ENCODE results near the gene PHTF2. TPM values are rescaled to one million over a fixed set of nuclear protein-coding genes. Genes with fewer than 3 reads are reported as not detected.

PHTF2 gene
- total and polyA plus RNA-seq, 7 donors, result 16.7 to 101 (median 51.7) TPM

- ATAC-seq, result no peak
- Histone ChIP-seq H3K27me3 (ENCODE audit: insufficient read depth in 3 of 3, low read length in 2 of 3) (no peaks in the 10 kb centered on the region), H3K36me3 (ENCODE audit: insufficient read depth in 1 of 2, low read depth in 1 of 2) (peaks cover 0 to 42% of the 10 kb centered on the region in 2 donors), H3K4me3 (no peak overlapping the region), H3K27ac (no peak overlapping the region), H3K4me1 (peaks cover 8% of the 10 kb centered on the region), H3K9me3 (no peaks in the 10 kb centered on the region)
- intact Hi-C loops (cut with DNase I), result no loop called here
- DNase-seq, result no peak
- WGBS, 3 donors, result 88 to 96% (median 96%) methylated on average over 6 of the region's 6 CpGs
- TF ChIP-seq CTCF (IDR thresholded peaks at IDR 0.05), result no peak
These were observed 31.6 kb upstream of the PHTF2 start for GRCh38 chr7:77766801-77767605.

GRCh38 chr7:77770316-77770715 lies 28.3 kb upstream of the PHTF2 start:
- Histone ChIP-seq H3K9me3 (no peaks in the 10 kb centered on the region), H3K27me3 (ENCODE audit: insufficient read depth in 3 of 3, low read length in 2 of 3) (no peaks in the 10 kb centered on the region), H3K4me1 (peaks cover 4% of the 10 kb centered on the region), H3K36me3 (ENCODE audit: insufficient read depth in 1 of 2, low read depth in 1 of 2) (peaks cover 0 to 75% of the 10 kb centered on the region in 2 donors), H3K27ac (no peak overlapping the region), H3K4me3 (no peak overlapping the region)
- ATAC-seq (no peak), DNase-seq (no peak)
- intact Hi-C loops (cut with DNase I), result no loop called here
- TF ChIP-seq CTCF (IDR thresholded peaks at IDR 0.05), result no peak
- 84 to 87% (median 87%) methylated on average over 8 of the region's 8 CpGs for WGBS, 3 donors

GRCh38 chr7:77771901-77772300 lies 26.7 kb upstream of the PHTF2 start:
- Histone ChIP-seq H3K36me3 (ENCODE audit: insufficient read depth in 1 of 2, low read depth in 1 of 2) (peaks cover 0 to 73% of the 10 kb centered on the region in 2 donors), H3K4me3 (no peak overlapping the region), H3K4me1 (no peaks in the 10 kb centered on the region), H3K27me3 (ENCODE audit: insufficient read depth in 3 of 3, low read length in 2 of 3) (no peaks in the 10 kb centered on the region), H3K27ac (no peak overlapping the region), H3K9me3 (peaks cover 5% of the 10 kb centered on the region)
- intact Hi-C loops (cut with DNase I), result no loop called here
- TF ChIP-seq CTCF (IDR thresholded peaks at IDR 0.05), result no peak
- ATAC-seq (no peak), DNase-seq (no peak)

- ATAC-seq, result peak in 2 of 4 donors; percentile 56 to 66
- Histone ChIP-seq H3K9me3 (peaks cover 7% of the 10 kb centered on the region), H3K4me3 (no peak overlapping the region), H3K27me3 (ENCODE audit: insufficient read depth in 3 of 3, low read length in 2 of 3) (no peaks in the 10 kb centered on the region), H3K27ac (peak overlapping the region; percentile 27), H3K36me3 (ENCODE audit: insufficient read depth in 1 of 2, low read depth in 1 of 2) (peaks cover 0 to 66% of the 10 kb centered on the region in 2 donors), H3K4me1 (peaks cover 16% of the 10 kb centered on the region)
- no peak for DNase-seq
- intact Hi-C loops (cut with DNase I), result no loop called here
- 36 to 70% (median 42%) methylated on average over 2 of the region's 2 CpGs for WGBS, 3 donors
- no peak for TF ChIP-seq CTCF (IDR thresholded peaks at IDR 0.05)
These were observed 20.0 kb upstream of the PHTF2 start for GRCh38 chr7:77778535-77778934.

- H3K9me3 ChIP-seq, result peaks cover 6% of the 10 kb centered on the region
- no peak for DNase-seq
- no peak for ATAC-seq
- H3K4me3 ChIP-seq, result no peak overlapping the region
- H3K36me3 ChIP-seq (ENCODE audit: insufficient read depth in 1 of 2, low read depth in 1 of 2), result peaks cover 0 to 45% of the 10 kb centered on the region in 2 donors
- intact Hi-C loops (cut with DNase I), result no loop called here
- no peak overlapping the region for H3K27ac ChIP-seq
- no peaks in the 10 kb centered on the region for H3K27me3 ChIP-seq (ENCODE audit: insufficient read depth in 3 of 3, low read length in 2 of 3)
- peaks cover 16% of the 10 kb centered on the region for H3K4me1 ChIP-seq
- WGBS, 3 donors, result 95 to 98% (median 97%) methylated on average over 4 of the region's 4 CpGs
- TF ChIP-seq CTCF (IDR thresholded peaks at IDR 0.05), result no peak
These were observed 16.2 kb upstream of the PHTF2 start for GRCh38 chr7:77782383-77782782.

Measured in psoas muscle (tissue), 8 donors.